ENCODE data around the gene TNS4.

DNA sequence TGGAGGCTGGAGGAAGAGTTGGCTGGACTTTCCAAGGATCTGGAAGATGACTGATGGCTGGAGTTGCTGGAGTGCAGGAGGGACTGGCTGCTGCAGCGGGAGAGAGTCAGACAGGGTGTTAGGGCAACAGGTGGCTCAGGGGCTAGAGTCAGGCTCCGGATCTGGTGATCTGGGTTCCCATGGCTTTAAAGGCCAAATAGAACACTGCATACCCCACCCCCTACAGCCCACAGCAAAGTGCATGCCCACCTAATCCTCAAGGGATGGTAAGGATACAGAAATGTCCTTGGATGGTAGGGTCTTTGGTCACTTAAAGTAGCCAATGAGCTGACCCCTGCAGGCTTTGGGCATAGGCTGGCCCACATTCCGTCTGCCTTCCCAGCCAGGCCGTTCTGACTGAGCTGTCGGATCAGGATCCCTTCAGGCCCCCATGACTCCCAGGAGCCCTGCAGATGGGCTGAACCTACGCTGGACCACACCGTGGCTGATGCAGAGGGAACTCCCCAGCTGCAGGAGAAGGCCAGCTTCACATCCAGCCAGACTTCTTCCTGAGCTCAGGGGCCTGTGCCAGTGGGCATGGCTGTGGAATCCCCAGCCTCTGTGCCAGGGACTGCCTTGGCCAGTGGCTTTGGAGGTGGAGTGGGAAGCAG is 13.9 kb downstream of the TNS4 start:
- TF ChIP-seq POLR2A (IDR thresholded peaks at IDR 0.05; ENCODE audit: low read length) = no peak
- TF ChIP-seq GATA1 (IDR thresholded peaks at IDR 0.05; ENCODE audit: low read depth, low read length) = no peak

Data from erythroblast (primary cell).